Measurements from ENCODE around the gene CUL4A.

- no peak for TF ChIP-seq EZH2 (IDR thresholded peaks at IDR 0.05; ENCODE audit: low read depth, unreplicated experiment)
- no peak for TF ChIP-seq REST (IDR thresholded peaks at IDR 0.05; ENCODE audit: unreplicated experiment)
Measured at GRCh38 chr13:113208421-113209335, 735 bp upstream of the CUL4A start, which contains the start of gene PCID2.
